Measurements from ENCODE around the gene MUC4.

GRCh38 chr3:195853996-195854395 lies 42.3 kb upstream of the MUC4 start:
- TF ChIP-seq EZH2 (IDR thresholded peaks at IDR 0.05) (no peak), POLR2AphosphoS5 (IDR thresholded peaks at IDR 0.05; ENCODE audit: borderline replicate concordance, low read depth, low read length) (no peak)

Measured in SK-N-MC (cell line).